GM21528 (cell line): ENCODE measurements around the gene CBX7.
"Not testable (repeated sequence)": the region's sequence is repeated elsewhere in the genome, so short reads cannot be mapped to it uniquely, and the experiment has no call there.

Source experiments
- ATAC-seq: cut with Tn5 transposase; IDR thresholded peaks from one replicate; pipeline ENCODE4 v1.9.1; 2021; ENCODE audit warnings: mild to moderate bottlenecking, moderate library complexity; ENCODE audit not compliant: unreplicated experiment, low FRiP score

Gene CBX7

GRCh38 chr22:39174498-39175352 is 22.2 kb upstream of the CBX7 start:
- ATAC-seq, result no peak

GRCh38 chr22:39173787-39174497 is 21.5 kb upstream of the CBX7 start:
- no peak for ATAC-seq

- no peak for ATAC-seq
These were observed 20.7 kb upstream of the CBX7 start for GRCh38 chr22:39173050-39173706.

- ATAC-seq, result not testable (repeated sequence)
These were observed 20.0 kb upstream of the CBX7 start for GRCh38 chr22:39172265-39173049.

GRCh38 chr22:39171623-39172264 is 19.3 kb upstream of the CBX7 start:
- ATAC-seq, result no peak

GRCh38 chr22:39170825-39171622 is 18.5 kb upstream of the CBX7 start:
- no peak for ATAC-seq

- no peak for ATAC-seq
These were observed 17.5 kb upstream of the CBX7 start for GRCh38 chr22:39169797-39170466.

GRCh38 chr22:39166547-39166946 is 14.1 kb upstream of the CBX7 start:
- ATAC-seq, result no peak

GRCh38 chr22:39156093-39156492 is 3.6 kb upstream of the CBX7 start:
- ATAC-seq, result not testable (repeated sequence)

GRCh38 chr22:39155421-39155820 is 2.9 kb upstream of the CBX7 start:
- ATAC-seq, result no peak

- no peak for ATAC-seq
These were observed 789 bp upstream of the CBX7 start for GRCh38 chr22:39153220-39153717.

GRCh38 chr22:39152024-39152510 is 413 bp downstream of the CBX7 start:
- no peak for ATAC-seq

GRCh38 chr22:39151329-39151975 is 1.0 kb downstream of the CBX7 start:
- no peak for ATAC-seq

GRCh38 chr22:39150848-39151215 is 1.6 kb downstream of the CBX7 start:
- ATAC-seq, result no peak

- no peak for ATAC-seq
These were observed 2.3 kb downstream of the CBX7 start for GRCh38 chr22:39149915-39150847.

GRCh38 chr22:39148727-39149535 is 3.5 kb downstream of the CBX7 start:
- no peak for ATAC-seq
